Hematopoietic multipotent progenitor cell treated with erythropoietin and hydrocortisone succinate and interleukin-3 and kit ligand, for 4 days (in vitro differentiated cells): ENCODE results near the gene IFNL2.
"Not testable (repeated sequence)": the region's sequence is repeated elsewhere in the genome, so short reads cannot be mapped to it uniquely, and the experiment has no call there.

ENCODE experiments used
- DNase-seq: peaks from one replicate; pipeline ENCODE4 v3.0.0-alpha.2; 2015

IFNL2 gene

GRCh38 chr19:39253374-39254149 lies 14.6 kb upstream of the IFNL2 start:
- no peak for DNase-seq

GRCh38 chr19:39254531-39255345 lies 13.5 kb upstream of the IFNL2 start:
- peak; percentile 58 for DNase-seq

- no peak for DNase-seq
Measured at GRCh38 chr19:39257227-39257626, 11.0 kb upstream of the IFNL2 start.

DNA sequence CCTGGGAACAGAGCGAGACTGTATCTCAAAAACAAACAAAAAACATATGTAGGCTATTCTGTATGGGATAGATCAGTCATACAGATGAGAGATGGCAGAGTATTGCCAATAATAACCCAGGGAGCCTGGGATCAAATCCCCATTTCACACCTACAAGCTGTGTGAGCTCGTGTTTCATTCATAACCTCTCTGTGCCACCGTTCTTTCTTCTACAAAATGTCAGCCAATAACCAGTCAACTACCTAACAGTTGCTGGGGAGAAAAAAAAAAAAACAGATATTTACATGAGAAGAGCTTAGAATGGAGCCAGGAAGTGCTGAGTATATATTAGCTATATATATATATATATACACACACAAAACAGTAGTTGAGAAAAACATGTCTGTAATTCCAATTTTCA lies 6.5 kb upstream of the IFNL2 start:
- DNase-seq: no peak

- no peak for DNase-seq
Measured at GRCh38 chr19:39262496-39262895, 5.7 kb upstream of the IFNL2 start.

DNA sequence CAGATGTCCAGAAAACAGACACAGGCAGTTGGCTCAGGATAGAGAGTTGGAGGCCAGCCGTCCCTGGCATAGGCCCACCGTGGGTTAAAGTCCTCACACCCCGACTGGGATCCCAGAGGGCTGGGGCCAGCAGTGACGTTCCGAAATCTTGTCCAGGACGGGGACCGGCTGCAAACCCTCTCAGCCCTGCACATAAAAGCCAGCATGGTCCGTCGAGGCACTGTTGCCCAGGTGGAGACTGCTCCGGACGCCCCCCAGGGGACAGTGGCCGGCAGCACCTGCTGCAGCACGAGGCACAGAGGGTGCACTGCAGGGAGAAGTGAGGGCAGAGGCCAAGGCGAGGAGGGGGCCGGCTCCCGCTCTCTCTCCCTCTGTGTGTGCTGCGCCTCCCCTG lies 4.3 kb upstream of the IFNL2 start:
- DNase-seq: no peak

DNA sequence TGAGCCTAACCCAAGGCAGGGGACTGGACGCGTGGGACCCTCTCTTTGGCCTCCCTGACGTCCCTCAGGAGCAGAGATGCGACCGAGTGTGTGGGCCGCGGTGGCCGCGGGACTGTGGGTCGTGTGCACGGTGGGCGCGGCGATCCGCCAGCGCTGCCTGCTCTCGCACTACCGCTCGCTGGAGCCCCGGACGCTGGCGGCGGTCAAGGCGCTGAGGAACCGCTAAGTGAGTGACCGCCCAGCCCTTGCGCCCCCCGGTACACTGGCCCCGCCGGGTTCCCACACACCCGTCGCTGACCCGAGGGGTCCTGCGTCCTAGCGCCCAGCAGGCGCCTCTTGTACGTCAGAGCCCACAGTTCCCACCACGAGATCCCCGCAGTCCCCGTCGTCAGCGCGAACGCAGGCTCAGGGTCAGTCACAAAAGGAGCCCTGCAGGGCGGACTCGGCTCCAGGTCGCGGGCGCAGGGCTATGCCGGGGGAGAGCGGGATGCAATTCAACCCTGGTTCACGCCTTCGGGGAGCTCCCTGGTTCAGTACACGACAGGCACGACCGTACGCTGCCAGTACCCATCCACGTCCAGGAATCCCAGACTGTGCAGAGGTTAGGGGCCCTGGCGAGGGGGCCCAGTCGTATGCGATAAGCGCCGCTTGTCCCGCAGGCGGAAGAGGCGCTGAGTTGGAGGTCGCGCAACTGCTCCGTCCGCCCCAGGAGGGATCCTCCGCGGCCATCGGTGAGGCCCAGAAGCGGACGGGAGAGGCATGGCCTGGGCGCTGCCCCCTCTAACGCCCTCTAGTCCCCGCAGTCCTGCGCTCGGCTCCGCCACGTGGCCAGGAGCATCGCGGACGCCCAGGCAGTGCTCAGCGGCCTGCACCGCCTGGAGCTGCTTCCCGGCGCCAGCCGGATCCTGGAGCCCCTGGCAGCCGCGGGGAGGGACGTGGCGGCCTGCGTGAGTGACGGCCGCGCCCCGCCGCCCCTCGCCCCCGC lies 3.6 kb upstream of the IFNL2 start:
- DNase-seq: peak; percentile 39

- no peak for DNase-seq
Measured at GRCh38 chr19:39265321-39265916, 2.8 kb upstream of the IFNL2 start.

- DNase-seq: not testable (repeated sequence)
Measured at GRCh38 chr19:39268531-39269223, 481 bp downstream of the IFNL2 start.

DNA sequence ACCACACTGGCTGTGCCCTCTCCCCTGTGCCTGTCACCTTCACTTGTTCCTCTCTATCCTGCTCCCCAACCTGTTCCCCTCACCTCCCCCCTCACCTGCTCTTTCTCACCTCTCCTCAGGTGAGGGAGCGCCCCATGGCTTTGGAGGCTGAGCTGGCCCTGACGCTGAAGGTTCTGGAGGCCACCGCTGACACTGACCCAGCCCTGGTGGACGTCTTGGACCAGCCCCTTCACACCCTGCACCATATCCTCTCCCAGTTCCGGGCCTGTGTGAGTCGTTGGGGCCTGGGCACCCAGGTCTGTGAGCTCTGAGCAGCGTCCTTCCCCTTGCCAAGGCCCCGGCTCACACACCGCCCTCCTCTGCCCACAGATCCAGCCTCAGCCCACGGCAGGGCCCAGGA lies 1.2 kb downstream of the IFNL2 start:
- DNase-seq: not testable (repeated sequence)

DNA sequence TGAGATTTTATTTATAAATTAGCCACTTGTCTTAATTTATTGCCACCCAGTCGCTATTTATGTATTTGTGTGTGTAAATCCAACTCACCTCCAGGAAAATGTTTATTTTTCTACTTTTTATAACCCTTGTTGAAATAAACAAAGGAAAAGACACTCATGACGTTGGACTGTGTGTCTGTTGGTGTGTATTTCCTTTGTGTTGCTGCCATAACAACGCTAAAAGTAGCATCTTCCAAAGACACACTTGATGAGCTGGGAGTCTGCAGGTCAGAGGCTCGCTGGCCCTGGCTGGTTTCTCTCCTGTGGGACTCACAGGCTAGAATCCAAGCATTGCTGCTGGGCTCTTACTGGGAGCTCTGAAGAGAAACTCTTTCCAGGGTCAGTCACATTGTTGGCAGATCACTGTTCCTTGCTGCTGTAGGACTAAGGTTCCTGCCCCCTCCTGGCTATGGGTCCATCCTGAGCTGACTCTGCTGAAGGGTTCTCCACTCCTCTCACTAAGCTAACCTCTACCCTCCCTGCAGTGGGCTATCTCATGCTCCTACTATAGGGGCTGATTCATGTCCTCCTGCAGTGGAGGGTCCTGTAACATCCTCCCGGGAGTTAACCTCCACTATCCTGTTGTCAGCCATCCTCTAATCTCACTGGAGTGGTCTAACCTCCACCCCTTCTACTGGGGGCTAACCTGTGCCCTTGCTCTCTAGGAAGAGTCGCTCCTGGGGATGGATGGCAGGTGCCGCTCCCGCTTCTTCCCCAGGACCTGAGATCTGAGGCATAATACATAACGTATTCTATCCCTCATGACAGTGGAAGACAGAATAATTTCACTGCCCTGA lies 2.1 kb downstream of the IFNL2 start:
- no peak for DNase-seq

- not testable (repeated sequence) for DNase-seq
Measured at GRCh38 chr19:39273859-39274258, 5.7 kb downstream of the IFNL2 start.

- no peak for DNase-seq
Measured at GRCh38 chr19:39275578-39275977, 7.4 kb downstream of the IFNL2 start.

DNA sequence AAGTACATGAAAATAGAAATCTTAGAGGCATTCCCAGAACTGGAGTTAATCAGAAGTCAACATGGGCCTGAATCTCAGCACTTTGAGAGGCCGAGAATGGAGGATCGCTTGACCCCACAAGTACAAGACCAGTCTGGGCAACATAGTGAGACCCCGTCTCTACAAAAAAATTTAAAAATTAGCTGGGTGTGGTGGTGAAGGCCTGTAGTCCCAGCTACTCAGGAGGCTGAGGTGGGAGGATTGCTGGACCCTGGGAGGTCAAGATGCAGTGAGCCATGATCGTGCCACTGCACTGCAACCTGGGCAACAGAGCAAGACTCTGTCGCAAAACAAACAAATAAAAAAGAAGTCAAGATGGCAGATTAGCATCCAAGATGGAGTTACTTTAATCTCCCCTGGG lies 8.5 kb downstream of the IFNL2 start:
- no peak for DNase-seq

DNA sequence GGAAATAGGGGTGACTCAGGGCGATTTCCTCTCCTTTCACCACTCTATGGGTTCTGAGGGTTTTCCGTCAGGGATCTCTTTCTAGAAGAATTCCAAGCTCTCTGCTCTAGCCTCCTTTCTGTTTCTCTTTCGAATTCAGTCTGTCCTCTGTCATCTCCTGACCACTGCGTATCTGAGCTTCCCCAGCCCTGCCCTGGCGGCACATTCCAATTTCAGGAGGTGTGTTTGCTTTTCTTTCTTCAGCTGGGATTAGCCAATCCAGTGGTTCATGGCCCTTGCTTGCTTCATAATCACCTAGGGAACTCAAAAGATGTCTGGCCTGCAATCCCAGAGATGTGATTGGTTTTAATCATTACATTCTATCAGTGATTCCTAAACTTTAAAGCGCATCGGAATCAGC lies 9.4 kb downstream of the IFNL2 start:
- no peak for DNase-seq

GRCh38 chr19:39282021-39282420 lies 13.8 kb downstream of the IFNL2 start:
- no peak for DNase-seq

DNA sequence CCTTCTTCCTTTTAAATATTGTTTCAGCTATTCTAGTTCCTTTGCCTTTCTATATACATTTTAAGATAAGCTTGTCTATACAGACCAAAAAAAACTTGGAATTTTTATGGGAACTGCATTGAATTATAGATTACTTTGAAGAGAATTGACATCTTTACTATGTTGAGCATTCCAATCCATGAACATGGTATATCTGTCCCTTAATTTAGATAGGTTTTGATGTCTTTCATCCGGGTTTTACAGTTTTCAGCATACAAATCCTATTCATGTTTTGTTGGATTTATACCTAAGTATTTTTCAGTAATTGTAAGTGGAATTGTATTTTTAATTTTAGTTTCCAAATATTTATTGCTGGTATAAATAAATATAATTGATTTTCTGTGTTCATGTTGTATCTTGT lies 15.8 kb downstream of the IFNL2 start:
- no peak for DNase-seq

DNA sequence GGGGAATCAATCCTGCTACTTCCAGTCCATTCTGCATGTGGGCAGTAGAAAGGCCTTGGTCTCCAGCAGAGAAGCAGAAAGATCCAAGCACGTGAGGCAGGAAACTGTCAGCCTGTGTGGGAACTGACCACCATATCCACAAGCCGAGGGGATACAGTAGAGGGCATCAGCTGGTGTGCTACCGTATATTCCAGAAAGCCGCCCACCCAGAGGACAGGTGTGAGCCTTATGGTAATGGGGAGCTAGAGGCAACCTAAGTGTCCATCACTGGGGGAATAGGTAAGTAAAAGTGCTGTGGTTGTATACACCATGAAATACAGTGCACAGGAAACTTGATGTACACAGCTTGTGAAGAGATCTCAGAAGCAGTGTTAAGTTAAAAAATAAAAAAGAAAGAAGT lies 25.2 kb downstream of the IFNL2 start:
- no peak for DNase-seq

DNA sequence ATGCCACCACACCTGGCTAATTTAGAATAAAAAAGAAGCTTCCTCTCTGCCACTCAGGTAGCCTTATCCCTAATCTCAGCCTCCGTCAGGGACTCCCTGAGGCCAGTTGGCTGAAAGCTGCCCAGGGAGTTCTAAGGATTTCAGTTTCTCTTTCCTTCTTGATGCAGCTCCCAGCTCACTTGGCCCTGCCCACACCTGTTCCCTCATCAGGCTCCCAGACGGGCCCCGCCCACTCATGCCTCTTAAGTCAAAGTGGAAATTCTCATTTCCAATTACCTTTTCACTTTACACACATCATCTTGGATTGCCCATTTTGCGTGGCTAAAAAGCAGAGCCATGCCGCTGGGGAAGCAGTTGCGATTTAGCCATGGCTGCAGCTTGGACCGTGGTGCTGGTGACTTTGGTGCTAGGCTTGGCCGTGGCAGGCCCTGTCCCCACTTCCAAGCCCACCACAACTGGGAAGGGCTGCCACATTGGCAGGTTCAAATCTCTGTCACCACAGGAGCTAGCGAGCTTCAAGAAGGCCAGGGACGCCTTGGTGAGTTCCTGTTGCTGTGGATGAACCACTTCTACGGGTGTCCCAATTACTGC lies 28.0 kb downstream of the IFNL2 start, which contains the start of gene IFNL1:
IFNL1 (plus strand) TSS at position 353 of the 591 bp plus-strand sequence; CDS start at position 368, 15 bp downstream.
- no peak for DNase-seq

- DNase-seq: no peak
Measured at GRCh38 chr19:39296906-39297305, 28.7 kb downstream of the IFNL2 start.
